Ishikawa (cell line): Measurements from ENCODE around the gene ATF5.

Experiments
- CEBPB ChIP-seq: IDR thresholded peaks from 2 replicates; pipeline ENCODE4 v1.6.1; 2012
- CREB1 ChIP-seq: IDR thresholded peaks from 2 replicates; pipeline ENCODE4 v1.6.1; 2012; ENCODE audit warnings: low read depth
- EGR1 ChIP-seq: IDR thresholded peaks from 2 replicates; pipeline ENCODE4 v1.6.1; 2012
- EP300 ChIP-seq: IDR thresholded peaks from 2 replicates; pipeline ENCODE4 v1.6.1; 2012; ENCODE audit warnings: borderline replicate concordance
- FOXM1 ChIP-seq: IDR thresholded peaks from 2 replicates; pipeline ENCODE4 v1.6.1; 2012; ENCODE audit warnings: low read depth, borderline replicate concordance
- NFIC ChIP-seq: IDR thresholded peaks from 2 replicates; pipeline ENCODE4 v1.6.1; 2012
- RAD21 ChIP-seq: IDR thresholded peaks from 2 replicates; pipeline ENCODE4 v1.6.1; 2012; ENCODE audit warnings: low read depth
- REST ChIP-seq: IDR thresholded peaks from 2 replicates; pipeline ENCODE4 v1.6.1; 2012; ENCODE audit warnings: low read depth, mild to moderate bottlenecking
- TAF1 ChIP-seq: IDR thresholded peaks from 2 replicates; pipeline ENCODE4 v1.6.1; 2012; ENCODE audit warnings: low read depth, mild to moderate bottlenecking
- TCF12 ChIP-seq: IDR thresholded peaks from 2 replicates; pipeline ENCODE4 v1.6.1; 2012; ENCODE audit warnings: low read depth
- TEAD4 ChIP-seq: IDR thresholded peaks from 2 replicates; pipeline ENCODE4 v1.6.1; 2012
- YY1 ChIP-seq: IDR thresholded peaks from 2 replicates; pipeline ENCODE4 v1.6.1; 2012; ENCODE audit warnings: low read depth
- ZBTB7A ChIP-seq: IDR thresholded peaks from 2 replicates; pipeline ENCODE4 v1.6.1; 2012; ENCODE audit warnings: low read depth
- TF ChIP-seq, protein P1 (sequence below): IDR thresholded peaks from 2 replicates; pipeline ENCODE4 v1.6.1; 2012
- TF ChIP-seq, protein P2 (sequence below): IDR thresholded peaks from 2 replicates; pipeline ENCODE4 v1.6.1; 2012

The ATF5 gene

DNA sequence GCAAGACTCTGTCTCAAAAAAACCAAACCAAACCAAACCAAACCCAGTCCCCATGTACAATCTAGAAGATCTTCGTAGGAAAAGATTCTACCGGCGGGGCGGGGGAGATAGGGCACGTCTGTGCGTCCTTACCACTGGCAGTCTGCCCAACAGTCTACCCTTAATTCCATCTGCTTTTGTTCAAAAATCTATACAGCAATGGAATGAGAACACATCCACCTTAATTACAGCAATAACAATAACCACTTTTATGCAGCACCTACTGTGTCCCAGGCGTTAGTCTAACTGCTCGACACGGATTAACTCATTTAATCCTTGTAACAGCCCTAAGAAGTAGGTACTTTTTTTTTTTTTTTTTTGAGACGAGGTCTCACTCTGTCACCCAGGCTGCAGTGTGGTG is 2.5 kb upstream of the ATF5 start:
- TF ChIP-seq TEAD4 (no peak), TCF12 (no peak), TAF1 (no peak), YY1 (no peak), NFIC (no peak), REST (no peak), EGR1 (no peak), CEBPB (no peak), EP300 (no peak), FOXM1 (no peak), CREB1 (no peak), ZBTB7A (no peak), RAD21 (no peak)
- TF ChIP-seq, protein P1, sequence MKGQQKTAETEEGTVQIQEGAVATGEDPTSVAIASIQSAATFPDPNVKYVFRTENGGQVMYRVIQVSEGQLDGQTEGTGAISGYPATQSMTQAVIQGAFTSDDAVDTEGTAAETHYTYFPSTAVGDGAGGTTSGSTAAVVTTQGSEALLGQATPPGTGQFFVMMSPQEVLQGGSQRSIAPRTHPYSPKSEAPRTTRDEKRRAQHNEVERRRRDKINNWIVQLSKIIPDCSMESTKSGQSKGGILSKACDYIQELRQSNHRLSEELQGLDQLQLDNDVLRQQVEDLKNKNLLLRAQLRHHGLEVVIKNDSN = no peak
- TF ChIP-seq, protein P2, sequence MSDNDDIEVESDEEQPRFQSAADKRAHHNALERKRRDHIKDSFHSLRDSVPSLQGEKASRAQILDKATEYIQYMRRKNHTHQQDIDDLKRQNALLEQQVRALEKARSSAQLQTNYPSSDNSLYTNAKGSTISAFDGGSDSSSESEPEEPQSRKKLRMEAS = no peak

DNA sequence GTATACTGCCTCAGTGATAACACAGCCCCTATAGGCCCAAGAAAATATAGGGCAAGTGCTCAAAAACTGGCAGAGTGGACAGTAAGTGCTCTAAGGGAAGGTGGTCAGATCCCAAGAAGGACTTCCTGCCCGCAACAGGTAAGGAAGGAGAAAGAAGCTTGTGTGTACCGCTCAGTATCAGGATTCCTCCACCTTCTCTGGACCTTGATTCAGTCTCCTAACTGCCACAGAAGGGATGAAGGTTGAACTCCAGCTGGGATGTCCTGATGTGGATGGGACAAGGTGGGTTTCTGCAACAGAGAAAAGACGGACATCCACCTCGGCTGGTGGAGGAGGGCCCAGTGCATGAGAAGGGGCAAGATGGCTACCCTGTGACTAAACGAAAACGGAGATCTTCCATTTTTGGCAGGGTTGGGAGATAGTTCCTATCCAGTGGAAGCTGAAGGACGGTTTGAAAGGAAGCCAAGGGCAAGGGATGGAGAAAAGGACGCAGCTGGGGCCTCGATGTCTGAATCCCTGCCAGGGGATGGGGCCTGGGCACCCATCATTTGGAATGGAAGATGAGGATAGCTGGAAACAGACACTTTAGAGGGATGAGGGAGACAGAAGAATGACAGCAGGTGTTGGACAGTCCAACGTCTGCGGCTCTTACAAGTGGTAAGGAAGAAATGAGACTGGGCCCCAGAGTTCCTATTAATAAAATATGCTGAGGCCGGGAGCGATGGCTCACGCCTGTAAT is 1.3 kb upstream of the ATF5 start:
- no peak for TF ChIP-seq CREB1
- no peak for TF ChIP-seq EGR1
- TF ChIP-seq EP300 = no peak
- no peak for TF ChIP-seq RAD21
- TF ChIP-seq TEAD4 = no peak
- TF ChIP-seq REST = no peak
- no peak for TF ChIP-seq TCF12
- no peak for TF ChIP-seq FOXM1
- TF ChIP-seq NFIC = no peak
- TF ChIP-seq TAF1 = no peak
- TF ChIP-seq, protein P1 = no peak
- TF ChIP-seq, protein P2 = no peak
- no peak for TF ChIP-seq CEBPB
- TF ChIP-seq YY1 = no peak
- TF ChIP-seq ZBTB7A = no peak

- TF ChIP-seq NFIC (peak; percentile 67), RAD21 (no peak), EGR1 (no peak), CREB1 (peak; percentile 3; the same call in 1 of the 2 replicates), TCF12 (peak; percentile 67)
- TF ChIP-seq, protein P2 = peak; percentile 98
- TF ChIP-seq, protein P1 = 0 out of 2 replicates have a peak, but pooled peaks have one; percentile 18
These were observed 842 bp downstream of the ATF5 start for GRCh38 chr19:49929611-49930482.

DNA sequence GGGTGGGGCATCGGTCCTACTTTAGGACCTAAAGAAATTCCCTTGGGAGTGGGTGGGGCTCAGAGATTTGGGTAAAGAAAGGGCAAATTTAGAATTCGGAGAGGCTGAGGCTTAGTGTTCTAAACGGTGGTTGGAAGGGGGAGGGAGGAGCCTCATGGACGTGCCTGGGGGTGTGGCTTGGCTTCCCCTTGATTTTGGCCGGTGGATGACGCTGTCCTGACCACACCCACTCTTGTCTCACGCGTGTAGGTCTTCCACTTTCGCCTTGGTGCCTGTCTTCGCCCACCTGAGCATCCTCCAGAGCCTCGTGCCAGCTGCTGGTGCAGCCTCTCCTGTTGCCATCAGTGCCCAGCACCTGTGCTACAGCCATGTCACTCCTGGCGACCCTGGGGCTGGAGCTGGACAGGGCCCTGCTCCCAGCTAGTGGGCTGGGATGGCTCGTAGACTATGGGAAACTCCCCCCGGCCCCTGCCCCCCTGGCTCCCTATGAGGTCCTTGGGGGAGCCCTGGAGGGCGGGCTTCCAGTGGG is 1.5 kb downstream of the ATF5 start:
- no peak for TF ChIP-seq EGR1
- TF ChIP-seq CEBPB = no peak
- no peak for TF ChIP-seq RAD21
- no peak for TF ChIP-seq ZBTB7A
- TF ChIP-seq REST = no peak
- no peak for TF ChIP-seq TEAD4
- no peak for TF ChIP-seq YY1
- TF ChIP-seq TAF1 = no peak
- TF ChIP-seq CREB1 = no peak
